Measurements from ENCODE around the gene LIN7B. TPM values are rescaled to one million over a fixed set of nuclear protein-coding genes. Genes with fewer than 3 reads are reported as not detected.

The LIN7B gene
- total and polyA plus RNA-seq, 9 of the 15 experiments (the other 6 are each of a cell fraction or from before 2014, with no cell fraction given), result 0.89 to 15.7 (median 4.0) TPM

- TF ChIP-seq, protein P1, sequence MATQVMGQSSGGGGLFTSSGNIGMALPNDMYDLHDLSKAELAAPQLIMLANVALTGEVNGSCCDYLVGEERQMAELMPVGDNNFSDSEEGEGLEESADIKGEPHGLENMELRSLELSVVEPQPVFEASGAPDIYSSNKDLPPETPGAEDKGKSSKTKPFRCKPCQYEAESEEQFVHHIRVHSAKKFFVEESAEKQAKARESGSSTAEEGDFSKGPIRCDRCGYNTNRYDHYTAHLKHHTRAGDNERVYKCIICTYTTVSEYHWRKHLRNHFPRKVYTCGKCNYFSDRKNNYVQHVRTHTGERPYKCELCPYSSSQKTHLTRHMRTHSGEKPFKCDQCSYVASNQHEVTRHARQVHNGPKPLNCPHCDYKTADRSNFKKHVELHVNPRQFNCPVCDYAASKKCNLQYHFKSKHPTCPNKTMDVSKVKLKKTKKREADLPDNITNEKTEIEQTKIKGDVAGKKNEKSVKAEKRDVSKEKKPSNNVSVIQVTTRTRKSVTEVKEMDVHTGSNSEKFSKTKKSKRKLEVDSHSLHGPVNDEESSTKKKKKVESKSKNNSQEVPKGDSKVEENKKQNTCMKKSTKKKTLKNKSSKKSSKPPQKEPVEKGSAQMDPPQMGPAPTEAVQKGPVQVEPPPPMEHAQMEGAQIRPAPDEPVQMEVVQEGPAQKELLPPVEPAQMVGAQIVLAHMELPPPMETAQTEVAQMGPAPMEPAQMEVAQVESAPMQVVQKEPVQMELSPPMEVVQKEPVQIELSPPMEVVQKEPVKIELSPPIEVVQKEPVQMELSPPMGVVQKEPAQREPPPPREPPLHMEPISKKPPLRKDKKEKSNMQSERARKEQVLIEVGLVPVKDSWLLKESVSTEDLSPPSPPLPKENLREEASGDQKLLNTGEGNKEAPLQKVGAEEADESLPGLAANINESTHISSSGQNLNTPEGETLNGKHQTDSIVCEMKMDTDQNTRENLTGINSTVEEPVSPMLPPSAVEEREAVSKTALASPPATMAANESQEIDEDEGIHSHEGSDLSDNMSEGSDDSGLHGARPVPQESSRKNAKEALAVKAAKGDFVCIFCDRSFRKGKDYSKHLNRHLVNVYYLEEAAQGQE (IDR thresholded peaks at IDR 0.05; ENCODE audit: borderline replicate concordance), result no peak
- TF ChIP-seq, protein P1 (CRISPR knock-in tag; IDR thresholded peaks at IDR 0.05; ENCODE audit: low read depth), result 0 out of 2 replicates have a peak, but pooled peaks have one; percentile 45
- peak; percentile 57; the same call in 1 of the 2 replicates for TF ChIP-seq USF1 (CRISPR knock-in tag; IDR thresholded peaks at IDR 0.05)
- TF ChIP-seq, protein P2, sequence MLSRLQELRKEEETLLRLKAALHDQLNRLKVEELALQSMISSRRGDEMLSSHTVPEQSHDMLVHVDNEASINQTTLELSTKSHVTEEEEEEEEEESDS (CRISPR knock-in tag; IDR thresholded peaks at IDR 0.05), result no peak
- peak; percentile 59 for TF ChIP-seq SMARCE1 (IDR thresholded peaks at IDR 0.05)
- TF ChIP-seq, protein P3, sequence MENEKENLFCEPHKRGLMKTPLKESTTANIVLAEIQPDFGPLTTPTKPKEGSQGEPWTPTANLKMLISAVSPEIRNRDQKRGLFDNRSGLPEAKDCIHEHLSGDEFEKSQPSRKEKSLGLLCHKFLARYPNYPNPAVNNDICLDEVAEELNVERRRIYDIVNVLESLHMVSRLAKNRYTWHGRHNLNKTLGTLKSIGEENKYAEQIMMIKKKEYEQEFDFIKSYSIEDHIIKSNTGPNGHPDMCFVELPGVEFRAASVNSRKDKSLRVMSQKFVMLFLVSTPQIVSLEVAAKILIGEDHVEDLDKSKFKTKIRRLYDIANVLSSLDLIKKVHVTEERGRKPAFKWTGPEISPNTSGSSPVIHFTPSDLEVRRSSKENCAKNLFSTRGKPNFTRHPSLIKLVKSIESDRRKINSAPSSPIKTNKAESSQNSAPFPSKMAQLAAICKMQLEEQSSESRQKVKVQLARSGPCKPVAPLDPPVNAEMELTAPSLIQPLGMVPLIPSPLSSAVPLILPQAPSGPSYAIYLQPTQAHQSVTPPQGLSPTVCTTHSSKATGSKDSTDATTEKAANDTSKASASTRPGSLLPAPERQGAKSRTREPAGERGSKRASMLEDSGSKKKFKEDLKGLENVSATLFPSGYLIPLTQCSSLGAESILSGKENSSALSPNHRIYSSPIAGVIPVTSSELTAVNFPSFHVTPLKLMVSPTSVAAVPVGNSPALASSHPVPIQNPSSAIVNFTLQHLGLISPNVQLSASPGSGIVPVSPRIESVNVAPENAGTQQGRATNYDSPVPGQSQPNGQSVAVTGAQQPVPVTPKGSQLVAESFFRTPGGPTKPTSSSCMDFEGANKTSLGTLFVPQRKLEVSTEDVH (IDR thresholded peaks at IDR 0.05; ENCODE audit: low read depth, partially characterized antibody), result no peak
- TF ChIP-seq, protein P4, sequence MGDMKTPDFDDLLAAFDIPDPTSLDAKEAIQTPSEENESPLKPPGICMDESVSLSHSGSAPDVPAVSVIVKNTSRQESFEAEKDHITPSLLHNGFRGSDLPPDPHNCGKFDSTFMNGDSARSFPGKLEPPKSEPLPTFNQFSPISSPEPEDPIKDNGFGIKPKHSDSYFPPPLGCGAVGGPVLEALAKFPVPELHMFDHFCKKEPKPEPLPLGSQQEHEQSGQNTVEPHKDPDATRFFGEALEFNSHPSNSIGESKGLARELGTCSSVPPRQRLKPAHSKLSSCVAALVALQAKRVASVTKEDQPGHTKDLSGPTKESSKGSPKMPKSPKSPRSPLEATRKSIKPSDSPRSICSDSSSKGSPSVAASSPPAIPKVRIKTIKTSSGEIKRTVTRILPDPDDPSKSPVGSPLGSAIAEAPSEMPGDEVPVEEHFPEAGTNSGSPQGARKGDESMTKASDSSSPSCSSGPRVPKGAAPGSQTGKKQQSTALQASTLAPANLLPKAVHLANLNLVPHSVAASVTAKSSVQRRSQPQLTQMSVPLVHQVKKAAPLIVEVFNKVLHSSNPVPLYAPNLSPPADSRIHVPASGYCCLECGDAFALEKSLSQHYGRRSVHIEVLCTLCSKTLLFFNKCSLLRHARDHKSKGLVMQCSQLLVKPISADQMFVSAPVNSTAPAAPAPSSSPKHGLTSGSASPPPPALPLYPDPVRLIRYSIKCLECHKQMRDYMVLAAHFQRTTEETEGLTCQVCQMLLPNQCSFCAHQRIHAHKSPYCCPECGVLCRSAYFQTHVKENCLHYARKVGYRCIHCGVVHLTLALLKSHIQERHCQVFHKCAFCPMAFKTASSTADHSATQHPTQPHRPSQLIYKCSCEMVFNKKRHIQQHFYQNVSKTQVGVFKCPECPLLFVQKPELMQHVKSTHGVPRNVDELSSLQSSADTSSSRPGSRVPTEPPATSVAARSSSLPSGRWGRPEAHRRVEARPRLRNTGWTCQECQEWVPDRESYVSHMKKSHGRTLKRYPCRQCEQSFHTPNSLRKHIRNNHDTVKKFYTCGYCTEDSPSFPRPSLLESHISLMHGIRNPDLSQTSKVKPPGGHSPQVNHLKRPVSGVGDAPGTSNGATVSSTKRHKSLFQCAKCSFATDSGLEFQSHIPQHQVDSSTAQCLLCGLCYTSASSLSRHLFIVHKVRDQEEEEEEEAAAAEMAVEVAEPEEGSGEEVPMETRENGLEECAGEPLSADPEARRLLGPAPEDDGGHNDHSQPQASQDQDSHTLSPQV (IDR thresholded peaks at IDR 0.05), result peak; percentile 79
- TF ChIP-seq ZNF780A (CRISPR knock-in tag; IDR thresholded peaks at IDR 0.05), result no peak
Observed at GRCh38 chr19:49084206-49085019, 29.8 kb upstream of the LIN7B start (continued).
